ENCODE measurements around the gene AURKAIP1.
"Not testable (repeated sequence)": the region's sequence is repeated elsewhere in the genome, so short reads cannot be mapped to it uniquely, and the experiment has no call there.

GRCh38 chr1:1402901-1403392 lies 27.9 kb upstream of the AURKAIP1 start:
- TF ChIP-seq CTCF (IDR thresholded peaks at IDR 0.05; ENCODE audit: low read depth, low read length); EZH2phosphoT487 (IDR thresholded peaks at IDR 0.05; ENCODE audit: low read depth): not testable (repeated sequence)

Data from OCI-LY3 (cell line).